Limb (tissue), 2 donors: ENCODE results near the gene SLC13A3.
"Not testable (repeated sequence)": the region's sequence is repeated elsewhere in the genome, so short reads cannot be mapped to it uniquely, and the experiment has no call there.

ENCODE experiments used
- DNase-seq, 2 donors: peaks; one replicate each; pipeline ENCODE4 v3.0.0-alpha.2; 2016; ENCODE audit errors: extremely low spot score in 2 of 2

SLC13A3 gene

DNA sequence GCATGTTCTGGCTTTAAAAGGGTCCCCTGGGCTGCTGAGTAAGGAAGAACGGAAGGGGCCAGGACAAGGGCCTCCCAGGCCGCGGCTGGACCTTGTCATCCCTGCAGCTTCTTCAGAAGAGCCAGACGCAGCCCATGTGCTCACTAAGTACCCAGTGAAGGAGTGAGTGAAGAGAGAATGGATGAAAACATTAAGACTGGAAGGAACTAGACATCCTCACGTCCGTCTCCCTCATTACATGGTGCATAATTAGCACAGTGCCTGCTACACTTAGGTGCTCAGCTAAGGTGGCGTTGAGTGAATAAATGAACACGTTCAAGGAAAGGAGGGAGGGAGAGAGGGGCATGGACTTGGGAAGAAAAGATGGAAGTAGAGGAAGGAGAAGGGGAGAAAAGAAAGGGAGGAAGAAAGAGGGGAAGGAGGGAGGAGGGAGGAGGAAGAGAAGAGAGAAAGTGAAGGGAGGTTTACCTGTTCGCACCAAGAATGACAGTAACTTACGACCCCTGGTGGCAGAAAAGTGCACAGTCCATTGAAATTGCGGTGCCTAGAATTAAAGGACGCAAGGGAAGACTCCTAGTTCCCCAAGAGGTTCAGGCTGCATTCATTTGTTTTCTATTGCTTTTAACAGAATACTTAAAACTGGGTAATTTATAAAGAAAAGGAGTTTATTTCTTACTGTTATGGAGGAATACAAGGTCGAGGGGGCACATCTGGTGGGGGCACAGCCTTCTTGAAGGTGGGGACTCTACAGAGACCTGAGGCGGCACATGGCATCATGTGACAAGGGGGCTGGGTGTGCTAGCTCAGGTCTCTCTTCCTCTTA lies 30.0 kb upstream of the SLC13A3 start:
- DNase-seq = peak; percentile 52 to 75

GRCh38 chr20:46680684-46681031 lies 29.4 kb upstream of the SLC13A3 start:
- DNase-seq = no peak

DNA sequence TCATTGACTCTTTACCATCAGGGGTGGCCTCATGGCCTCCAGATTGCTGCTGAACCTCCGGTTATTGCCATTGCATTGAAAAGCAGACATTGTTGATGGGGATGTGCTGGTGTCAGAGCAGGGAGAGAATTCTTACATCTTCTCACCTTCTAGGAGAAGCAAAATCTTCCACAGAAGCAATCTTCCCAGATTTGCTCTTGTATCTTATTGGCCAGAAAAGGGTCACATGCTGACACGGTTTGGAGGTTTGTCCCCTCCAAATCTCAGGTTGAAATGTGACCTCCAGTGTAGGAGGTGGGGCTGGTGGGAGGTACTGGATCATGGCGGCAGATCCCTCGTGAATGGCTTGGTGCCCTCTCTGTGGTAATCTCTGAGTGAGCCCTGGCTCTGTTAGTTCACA lies 27.3 kb upstream of the SLC13A3 start:
- DNase-seq = no peak

GRCh38 chr20:46677608-46678007 lies 26.3 kb upstream of the SLC13A3 start:
- DNase-seq = no peak

GRCh38 chr20:46676649-46677316 lies 25.5 kb upstream of the SLC13A3 start:
- DNase-seq = not testable (repeated sequence)

DNA sequence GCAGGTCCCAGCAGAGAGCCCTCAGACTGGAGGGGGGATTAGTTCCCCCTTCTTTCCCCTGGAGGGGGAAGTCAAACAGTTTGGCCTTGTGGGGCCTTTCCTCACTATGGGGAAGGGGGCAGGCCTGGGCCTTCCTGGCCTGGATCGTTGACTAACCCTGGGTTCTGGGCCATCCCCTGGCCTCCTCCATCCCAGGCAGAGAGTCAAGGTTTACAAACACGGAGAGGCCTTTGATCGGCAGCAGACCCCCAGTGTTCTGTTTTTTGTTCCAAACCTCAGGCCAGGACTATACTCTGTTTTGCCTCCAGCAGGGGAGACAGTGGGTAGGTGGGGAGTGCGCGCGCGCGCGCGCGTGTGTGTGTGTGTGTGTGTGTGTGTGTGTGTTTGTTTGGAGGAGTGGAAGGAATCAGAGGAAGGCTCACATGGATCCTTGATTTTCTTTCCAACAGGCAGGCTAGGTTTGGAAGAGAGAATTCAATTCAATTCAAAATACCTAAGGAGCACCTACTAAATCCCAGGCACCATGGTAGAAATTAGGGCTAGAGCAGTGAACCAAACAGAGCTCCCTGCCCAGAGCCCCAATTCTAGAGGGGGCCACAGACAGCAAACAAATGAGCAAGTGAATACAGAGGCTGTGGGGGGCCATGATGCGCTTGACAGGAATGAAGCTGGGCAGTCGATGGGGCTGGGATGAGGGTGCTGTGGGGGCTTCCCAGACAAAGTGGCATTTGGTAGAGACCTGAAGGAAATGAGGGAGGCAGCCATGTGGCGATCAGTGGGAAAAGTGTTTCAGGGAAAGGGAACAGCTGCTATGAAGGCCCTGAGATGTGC lies 23.2 kb upstream of the SLC13A3 start:
- DNase-seq = peak in 1 of 2 donors; percentile 64

- DNase-seq = no peak
Observed at GRCh38 chr20:46673394-46674252, 22.4 kb upstream of the SLC13A3 start.

GRCh38 chr20:46672543-46673148 lies 21.4 kb upstream of the SLC13A3 start:
- no peak for DNase-seq

DNA sequence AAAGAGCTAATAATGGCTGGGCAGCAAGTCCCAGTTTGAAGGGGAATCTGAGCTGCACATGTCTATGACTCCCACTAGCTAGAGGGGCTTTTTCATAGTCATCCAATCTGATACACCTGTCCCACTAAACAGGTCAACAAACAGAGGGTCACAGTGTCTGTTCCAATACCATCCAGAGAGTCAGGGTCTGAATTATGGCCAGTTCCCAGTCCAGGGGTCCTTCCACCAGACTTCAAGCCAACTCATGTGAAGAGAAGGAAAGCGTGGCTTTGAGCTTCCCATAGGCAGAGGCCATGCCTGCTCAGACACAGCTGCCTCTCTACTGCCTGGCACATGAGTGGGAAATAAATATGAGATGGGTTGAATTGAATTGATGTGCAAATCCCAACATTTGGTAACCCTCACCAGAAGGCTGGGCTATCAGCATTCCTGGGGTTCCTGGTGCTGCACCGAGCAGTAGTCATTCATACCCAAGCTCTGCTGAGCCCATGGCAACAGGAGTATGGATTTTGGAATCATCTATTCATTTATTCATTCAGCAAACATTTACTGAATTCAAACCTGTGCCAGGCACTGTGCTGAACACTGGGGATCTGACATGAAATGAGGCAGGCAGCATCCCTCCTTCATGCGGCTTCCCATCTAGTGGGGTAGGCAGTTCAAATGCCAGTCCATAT lies 20.7 kb upstream of the SLC13A3 start:
- DNase-seq = no peak

DNA sequence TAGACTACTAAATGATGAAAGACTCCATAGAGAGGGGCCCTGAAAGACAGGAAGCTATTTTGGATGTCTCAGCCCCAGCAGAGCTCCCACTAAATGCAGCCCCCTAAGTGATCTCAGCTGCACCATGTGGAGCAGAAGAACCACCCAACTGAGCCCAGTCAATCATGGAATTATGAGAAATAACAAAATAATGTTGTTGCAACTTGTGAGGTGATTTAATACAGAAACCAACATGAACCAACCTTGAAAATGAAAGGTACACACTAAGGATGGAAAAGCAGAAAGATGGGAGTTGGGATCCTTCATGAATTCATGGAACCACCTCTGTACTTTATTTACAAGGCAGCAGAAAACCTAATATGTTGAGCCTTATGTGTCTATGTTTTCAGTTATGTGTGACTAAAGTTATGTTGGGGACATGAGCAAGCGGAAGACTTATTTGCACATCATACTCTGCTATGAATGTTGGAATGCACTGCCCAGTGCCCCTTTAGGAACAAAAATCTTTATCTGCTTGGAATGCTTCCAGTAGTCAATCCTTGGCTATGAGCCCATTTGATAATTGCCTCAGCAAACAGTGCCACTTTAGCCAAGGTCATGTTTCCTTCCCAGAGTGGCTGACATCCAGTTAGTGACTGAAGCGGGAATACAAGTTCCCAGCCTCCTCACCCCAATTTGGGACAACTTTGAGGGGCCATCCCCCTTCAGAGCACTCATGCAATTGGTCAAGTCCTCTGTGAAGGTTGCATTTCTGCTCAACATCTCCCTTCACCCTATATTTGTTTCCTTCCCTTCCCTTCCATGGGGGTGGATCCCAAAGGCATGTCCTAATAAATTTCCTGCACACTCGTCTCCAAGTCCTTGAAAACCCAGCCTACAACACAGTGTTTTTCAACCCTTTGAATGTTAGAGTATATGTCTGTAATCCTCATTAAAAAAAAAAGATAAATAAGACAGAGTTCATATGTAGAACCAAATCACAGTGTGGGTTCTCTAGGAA lies 19.6 kb upstream of the SLC13A3 start:
- DNase-seq = no peak

DNA sequence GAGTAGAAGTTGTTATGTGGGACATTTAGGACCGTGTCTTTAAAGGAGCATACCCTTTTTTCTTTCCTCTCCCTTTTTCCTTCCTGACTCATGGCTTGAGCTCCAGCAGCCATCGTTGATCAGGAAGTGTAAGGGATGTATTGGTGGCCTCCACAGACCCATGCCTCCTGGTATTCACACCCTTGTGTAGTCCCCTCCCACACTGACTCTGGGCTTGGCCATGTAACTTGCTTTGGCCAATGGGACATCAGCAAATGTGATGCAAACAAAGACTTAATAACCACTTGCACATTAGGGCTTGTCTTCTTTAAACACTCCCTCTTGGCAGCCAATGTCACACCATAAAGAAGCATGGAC lies 18.9 kb upstream of the SLC13A3 start:
- no peak for DNase-seq

- no peak for DNase-seq
Observed at GRCh38 chr20:46666818-46667515, 15.7 kb upstream of the SLC13A3 start.

- no peak for DNase-seq
Observed at GRCh38 chr20:46666306-46666705, 15.0 kb upstream of the SLC13A3 start.

GRCh38 chr20:46665602-46666001 lies 14.3 kb upstream of the SLC13A3 start:
- DNase-seq = no peak

DNA sequence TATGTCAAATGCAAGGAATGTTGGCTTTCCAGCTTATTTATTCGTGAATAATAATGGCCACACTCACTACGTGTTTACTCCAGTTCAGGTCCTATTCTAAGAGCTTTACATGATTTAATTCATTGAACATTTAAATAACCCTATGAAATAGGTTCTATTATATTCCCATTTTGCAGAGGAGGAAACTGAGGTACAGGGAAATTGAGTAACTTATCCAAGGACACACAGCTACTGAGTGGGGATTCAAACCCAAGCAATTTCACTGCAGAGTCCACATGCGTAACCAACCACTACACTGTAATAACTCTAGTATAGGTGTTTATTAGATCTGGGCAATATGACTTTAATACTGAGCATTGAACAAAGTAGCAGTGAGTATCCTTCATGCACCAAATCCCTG lies 12.3 kb upstream of the SLC13A3 start:
- no peak for DNase-seq

DNA sequence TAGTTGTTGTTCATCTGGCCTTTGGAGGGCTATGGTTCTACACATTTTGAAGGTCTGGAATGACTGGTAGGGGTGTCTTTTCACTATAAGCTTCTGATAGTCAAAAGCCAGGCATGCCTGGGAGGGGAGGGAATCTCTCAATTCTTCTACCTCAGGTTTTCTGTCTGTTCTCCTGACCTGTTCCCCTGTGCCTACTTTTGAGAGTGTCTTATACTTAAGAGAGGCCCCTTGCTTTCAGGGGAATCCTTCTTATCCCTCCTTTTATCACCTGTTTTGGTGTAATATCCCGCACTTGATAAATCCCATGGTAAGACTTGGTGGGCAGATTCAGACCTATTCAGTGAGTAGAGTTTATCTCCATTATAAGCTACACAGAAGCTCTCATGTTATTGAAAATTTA lies 10.4 kb upstream of the SLC13A3 start:
- no peak for DNase-seq

DNA sequence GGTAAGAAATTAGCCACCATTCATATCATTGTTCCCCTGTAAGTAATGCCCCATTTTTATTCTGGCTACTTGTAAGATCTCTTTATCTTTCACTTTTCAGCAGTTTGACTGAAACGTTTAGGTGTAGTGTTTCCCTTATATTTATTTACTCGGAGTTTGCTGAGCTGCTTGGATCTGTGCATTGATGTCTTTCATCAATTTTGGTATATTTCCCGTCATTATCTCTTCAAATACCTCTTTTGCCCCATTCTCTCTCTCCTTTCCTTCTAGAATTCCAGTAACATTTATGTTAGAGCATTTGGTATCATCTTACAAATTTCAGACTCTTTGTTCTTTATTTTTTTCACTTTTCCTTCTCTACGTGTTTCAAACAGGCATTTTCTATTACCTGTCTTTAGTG lies 9.2 kb upstream of the SLC13A3 start:
- no peak for DNase-seq

- DNase-seq = no peak
Observed at GRCh38 chr20:46657618-46658017, 6.4 kb upstream of the SLC13A3 start.

DNA sequence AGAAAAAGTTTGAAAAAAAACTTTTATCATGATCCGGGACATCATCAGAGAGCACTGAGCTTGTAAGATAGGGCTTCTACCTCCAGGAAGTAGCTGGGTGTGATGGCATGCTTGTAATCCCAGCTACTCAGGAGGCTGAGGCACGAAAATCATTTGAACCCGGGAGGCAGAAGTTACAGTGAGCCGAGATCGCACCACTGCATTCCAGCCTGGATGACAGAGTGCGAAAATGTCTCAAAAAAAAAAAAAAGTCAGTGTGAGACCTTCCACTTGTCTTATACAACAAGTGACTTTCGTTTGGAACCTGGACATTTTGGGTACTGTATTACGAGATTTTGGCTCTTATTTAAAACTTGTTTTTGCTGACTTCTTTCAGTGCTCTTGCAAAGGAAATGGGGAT lies 5.9 kb upstream of the SLC13A3 start:
- no peak for DNase-seq
